GM12873 (cell line): Measurements from ENCODE around the gene NCBP2.

Experiments used
- CTCF ChIP-seq: IDR thresholded peaks from 2 replicates; pipeline ENCODE4 v1.5.1; 2012; ENCODE audit warnings: low read depth, mild to moderate bottlenecking, moderate library complexity, low read length, control low read depth; ENCODE audit not compliant: insufficient read depth; ENCODE audit errors: missing control alignments

Gene NCBP2

GRCh38 chr3:196947136-196947859 lies 5.0 kb upstream of the NCBP2 start:
- no peak for TF ChIP-seq CTCF

- TF ChIP-seq CTCF: no peak
Measured at GRCh38 chr3:196942915-196943277, 568 bp upstream of the NCBP2 start.

GRCh38 chr3:196941729-196942225 lies 551 bp downstream of the NCBP2 start:
- TF ChIP-seq CTCF: no peak

- no peak for TF ChIP-seq CTCF
Measured at GRCh38 chr3:196938576-196938975, 3.8 kb downstream of the NCBP2 start.

- TF ChIP-seq CTCF: no peak
Measured at GRCh38 chr3:196938124-196938523, 4.2 kb downstream of the NCBP2 start.

GRCh38 chr3:196936288-196936687 lies 6.0 kb downstream of the NCBP2 start:
- TF ChIP-seq CTCF: no peak

- TF ChIP-seq CTCF: no peak
Measured at GRCh38 chr3:196932600-196932999, 9.7 kb downstream of the NCBP2 start.
